Measurements from ENCODE around the gene RBM20.

DNA sequence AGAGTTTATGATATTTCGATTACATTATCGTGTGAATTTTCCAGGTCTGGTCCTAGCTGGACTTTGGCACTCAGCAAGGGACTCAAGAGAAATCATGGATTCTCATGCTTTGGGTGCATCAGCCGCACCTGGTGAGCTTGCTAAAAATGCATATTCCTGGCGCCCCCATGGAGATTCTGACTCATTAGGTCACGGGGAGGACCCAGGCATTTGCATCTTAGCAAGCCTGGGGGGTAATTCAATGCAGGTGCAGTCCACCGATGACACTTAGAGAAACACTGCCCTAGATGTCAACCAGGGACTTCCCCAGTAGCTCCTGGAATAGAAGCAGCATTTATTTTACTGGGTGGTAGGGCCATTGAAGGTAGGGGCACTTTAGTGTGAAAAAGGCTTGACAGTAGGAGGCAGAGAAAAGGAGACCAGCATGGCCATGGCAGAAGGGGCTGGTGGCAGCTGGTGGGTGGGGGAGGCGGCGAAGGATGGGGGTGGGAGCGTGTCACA lies 197.7 kb downstream of the RBM20 start:
- TF ChIP-seq, protein P1, sequence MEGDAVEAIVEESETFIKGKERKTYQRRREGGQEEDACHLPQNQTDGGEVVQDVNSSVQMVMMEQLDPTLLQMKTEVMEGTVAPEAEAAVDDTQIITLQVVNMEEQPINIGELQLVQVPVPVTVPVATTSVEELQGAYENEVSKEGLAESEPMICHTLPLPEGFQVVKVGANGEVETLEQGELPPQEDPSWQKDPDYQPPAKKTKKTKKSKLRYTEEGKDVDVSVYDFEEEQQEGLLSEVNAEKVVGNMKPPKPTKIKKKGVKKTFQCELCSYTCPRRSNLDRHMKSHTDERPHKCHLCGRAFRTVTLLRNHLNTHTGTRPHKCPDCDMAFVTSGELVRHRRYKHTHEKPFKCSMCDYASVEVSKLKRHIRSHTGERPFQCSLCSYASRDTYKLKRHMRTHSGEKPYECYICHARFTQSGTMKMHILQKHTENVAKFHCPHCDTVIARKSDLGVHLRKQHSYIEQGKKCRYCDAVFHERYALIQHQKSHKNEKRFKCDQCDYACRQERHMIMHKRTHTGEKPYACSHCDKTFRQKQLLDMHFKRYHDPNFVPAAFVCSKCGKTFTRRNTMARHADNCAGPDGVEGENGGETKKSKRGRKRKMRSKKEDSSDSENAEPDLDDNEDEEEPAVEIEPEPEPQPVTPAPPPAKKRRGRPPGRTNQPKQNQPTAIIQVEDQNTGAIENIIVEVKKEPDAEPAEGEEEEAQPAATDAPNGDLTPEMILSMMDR (IDR thresholded peaks at IDR 0.05): no peak
- no peak for TF ChIP-seq POLR2A (IDR thresholded peaks at IDR 0.05)
